Osteocyte (in vitro differentiated cells): ENCODE results near the gene ADCYAP1R1. TPM values are rescaled to one million over a fixed set of nuclear protein-coding genes. Genes with fewer than 3 reads are reported as not detected.
A peak's percentile ranks its signal among the peaks of the same experiment; 100 is the strongest.

ENCODE experiments used
- DNase-seq: peaks from one replicate; pipeline ENCODE4 v3.0.0; 2021; ENCODE audit warnings: mixed read lengths; ENCODE audit not compliant: unreplicated experiment; ENCODE audit errors: extremely low spot score
- H3K27ac Mint-ChIP-seq: one replicate; pipeline ENCODE4 v1.8.0; 2021; ENCODE audit warnings: mild to moderate bottlenecking, mixed read lengths; ENCODE audit not compliant: unreplicated experiment
- H3K27me3 Mint-ChIP-seq: one replicate; pipeline ENCODE4 v1.8.0; 2021; ENCODE audit warnings: mixed read lengths; ENCODE audit not compliant: unreplicated experiment
- H3K36me3 Mint-ChIP-seq: one replicate; pipeline ENCODE4 v1.8.0; 2021; ENCODE audit warnings: mixed read lengths; ENCODE audit not compliant: unreplicated experiment
- H3K4me1 Mint-ChIP-seq: one replicate; pipeline ENCODE4 v1.8.0; 2021; ENCODE audit warnings: mixed read lengths; ENCODE audit not compliant: unreplicated experiment
- H3K4me3 Mint-ChIP-seq: one replicate; pipeline ENCODE4 v1.8.0; 2021; ENCODE audit warnings: mild to moderate bottlenecking, moderate library complexity, mixed read lengths; ENCODE audit not compliant: unreplicated experiment
- H3K9me3 Mint-ChIP-seq: one replicate; pipeline ENCODE4 v1.8.0; 2021; ENCODE audit warnings: mixed read lengths; ENCODE audit not compliant: unreplicated experiment
- CTCF ChIP-seq: fragments of 200-600 bp; sonication (generic); IDR thresholded peaks from 2 replicates; pipeline ENCODE4 v1.5.0; 2021; ENCODE audit warnings: antibody characterized with exemption, mild to moderate bottlenecking, moderate library complexity
- total RNA-seq: library from RNA; stranded (reverse); gene quantifications from 2 replicates; pipeline ENCODE4 v1.2.1, GENCODE V29; 2021

Gene ADCYAP1R1
- total RNA-seq, 1 donor from 2014 or later: not detected

GRCh38 chr7:31123321-31123720, 71.2 kb downstream of the ADCYAP1R1 start:
- H3K27ac Mint-ChIP-seq: no peak overlapping the region
- H3K27me3 Mint-ChIP-seq: peaks cover 54% of the 10 kb centered on the region
- no peaks in the 10 kb centered on the region for H3K36me3 Mint-ChIP-seq
- peak; percentile 59 for DNase-seq
- TF ChIP-seq CTCF: no peak
- no peak overlapping the region for H3K4me3 Mint-ChIP-seq
- no peaks in the 10 kb centered on the region for H3K4me1 Mint-ChIP-seq
- H3K9me3 Mint-ChIP-seq: no peaks in the 10 kb centered on the region

GRCh38 chr7:31123726-31124125, 71.6 kb downstream of the ADCYAP1R1 start:
- Mint-ChIP-seq H3K27ac (no peak overlapping the region), H3K9me3 (no peaks in the 10 kb centered on the region), H3K4me1 (no peaks in the 10 kb centered on the region), H3K4me3 (no peak overlapping the region), H3K36me3 (no peaks in the 10 kb centered on the region), H3K27me3 (peaks cover 52% of the 10 kb centered on the region)
- DNase-seq: no peak
- no peak for TF ChIP-seq CTCF

- no peak overlapping the region for H3K27ac Mint-ChIP-seq
- no peaks in the 10 kb centered on the region for H3K36me3 Mint-ChIP-seq
- peaks cover 49% of the 10 kb centered on the region for H3K27me3 Mint-ChIP-seq
- DNase-seq: peak; percentile 60
- H3K4me1 Mint-ChIP-seq: no peaks in the 10 kb centered on the region
- H3K4me3 Mint-ChIP-seq: no peak overlapping the region
- no peak for TF ChIP-seq CTCF
- no peaks in the 10 kb centered on the region for H3K9me3 Mint-ChIP-seq
Observed at GRCh38 chr7:31125171-31125570, 73.1 kb downstream of the ADCYAP1R1 start.

- Mint-ChIP-seq H3K36me3 (no peaks in the 10 kb centered on the region), H3K4me1 (no peaks in the 10 kb centered on the region), H3K9me3 (no peaks in the 10 kb centered on the region), H3K27me3 (peaks cover 57% of the 10 kb centered on the region), H3K4me3 (no peak overlapping the region), H3K27ac (no peak overlapping the region)
- no peak for DNase-seq
- peak; percentile 59 for TF ChIP-seq CTCF
Observed at GRCh38 chr7:31126976-31127375, 74.9 kb downstream of the ADCYAP1R1 start.

- H3K27me3 Mint-ChIP-seq: peaks cover 51% of the 10 kb centered on the region
- peak; percentile 65 for DNase-seq
- no peaks in the 10 kb centered on the region for H3K9me3 Mint-ChIP-seq
- peak; percentile 12 for TF ChIP-seq CTCF
- no peak overlapping the region for H3K27ac Mint-ChIP-seq
- no peak overlapping the region for H3K4me3 Mint-ChIP-seq
- H3K4me1 Mint-ChIP-seq: no peaks in the 10 kb centered on the region
- H3K36me3 Mint-ChIP-seq: no peaks in the 10 kb centered on the region
Observed at GRCh38 chr7:31129067-31129466, 77.0 kb downstream of the ADCYAP1R1 start.
